Spleen (tissue), 7 donors: ENCODE data around the gene TUBGCP2.

Experiments
- POLR2A ChIP-seq, 3 donors: fragments of 450-650 bp; IDR thresholded peaks; one replicate each; pipeline ENCODE4 v1.5.1; 2017; ENCODE audit warnings: antibody characterized with exemption in 3 of 3, mild to moderate bottlenecking in 1 of 3
- TF ChIP-seq, protein P1 (sequence below), 11 experiments: fragments of 200-600 bp in 7 of 11; fragments of 450-650 bp in 4 of 11; sonication (generic) in 4 of 11; IDR thresholded peaks in 8 of 11; conservative IDR thresholded peaks in 3 of 11; 1 replicate in 7 of 11; 2 replicates in 4 of 11; pipeline versions ENCODE4 v1.4.0 to v1.8.0; 2016 to 2021; ENCODE audit warnings: antibody characterized with exemption in 11 of 11, inconsistent platforms in 4 of 11, mild to moderate bottlenecking in 1 of 11
- donor health status: DM: no; HTN: no; CAD: no; lungs with moderate emphysema.
- donor health status: DM: no; HTN: no; CAD: no.
- donor health status: DM: no; HTN: no; CAD: no.

DNA sequence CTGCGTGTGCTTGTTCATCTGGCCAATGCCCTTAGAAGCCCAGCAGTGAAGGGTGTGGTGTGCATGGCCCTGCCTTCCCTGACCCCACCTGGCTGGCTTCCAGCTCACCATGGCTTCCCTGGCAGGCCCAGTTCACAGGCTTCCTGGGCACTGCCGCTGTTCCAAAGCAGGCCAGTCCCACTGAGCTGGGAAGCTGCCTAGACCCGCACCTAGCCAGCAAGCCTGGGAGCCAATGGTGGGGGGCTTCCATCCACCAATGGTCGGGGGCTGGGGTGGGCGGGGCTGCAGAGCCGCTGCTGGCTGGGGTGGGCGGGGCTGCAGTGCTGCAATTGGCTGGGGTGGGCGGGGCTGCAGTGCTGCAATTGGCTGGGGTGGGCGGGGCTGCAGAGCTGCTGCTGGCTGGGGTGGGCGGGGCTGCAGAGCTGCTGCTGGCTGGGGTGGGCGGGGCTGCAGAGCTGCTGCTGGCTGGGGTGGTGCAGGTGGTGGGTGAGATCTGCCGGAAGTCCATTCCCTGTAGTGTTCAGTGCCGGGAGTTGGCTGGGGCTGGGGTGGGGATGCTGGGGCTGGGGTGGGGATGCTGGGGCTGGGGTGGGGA is 15.6 kb upstream of the TUBGCP2 start:
- TF ChIP-seq, protein P1, sequence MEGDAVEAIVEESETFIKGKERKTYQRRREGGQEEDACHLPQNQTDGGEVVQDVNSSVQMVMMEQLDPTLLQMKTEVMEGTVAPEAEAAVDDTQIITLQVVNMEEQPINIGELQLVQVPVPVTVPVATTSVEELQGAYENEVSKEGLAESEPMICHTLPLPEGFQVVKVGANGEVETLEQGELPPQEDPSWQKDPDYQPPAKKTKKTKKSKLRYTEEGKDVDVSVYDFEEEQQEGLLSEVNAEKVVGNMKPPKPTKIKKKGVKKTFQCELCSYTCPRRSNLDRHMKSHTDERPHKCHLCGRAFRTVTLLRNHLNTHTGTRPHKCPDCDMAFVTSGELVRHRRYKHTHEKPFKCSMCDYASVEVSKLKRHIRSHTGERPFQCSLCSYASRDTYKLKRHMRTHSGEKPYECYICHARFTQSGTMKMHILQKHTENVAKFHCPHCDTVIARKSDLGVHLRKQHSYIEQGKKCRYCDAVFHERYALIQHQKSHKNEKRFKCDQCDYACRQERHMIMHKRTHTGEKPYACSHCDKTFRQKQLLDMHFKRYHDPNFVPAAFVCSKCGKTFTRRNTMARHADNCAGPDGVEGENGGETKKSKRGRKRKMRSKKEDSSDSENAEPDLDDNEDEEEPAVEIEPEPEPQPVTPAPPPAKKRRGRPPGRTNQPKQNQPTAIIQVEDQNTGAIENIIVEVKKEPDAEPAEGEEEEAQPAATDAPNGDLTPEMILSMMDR (IDR thresholded peaks at IDR 0.05 in 8 of 11, conservative IDR thresholded peaks at IDR 0.05 in 3 of 11): no peak
- TF ChIP-seq POLR2A (IDR thresholded peaks at IDR 0.05): no peak
